NB4 (cell line): ENCODE results near the gene SETD1B.

ENCODE experiments used
- DNase-seq: peaks from one replicate; pipeline ENCODE4 v3.0.0; 2010; ENCODE audit warnings: low read depth
- H3K4me3 ChIP-seq: one replicate; pipeline ENCODE4 v1.5.1; 2011; ENCODE audit warnings: mild to moderate bottlenecking, low read depth, low read length, moderate library complexity
- CTCF ChIP-seq: IDR thresholded peaks from one replicate; pipeline ENCODE4 v1.5.1; 2012; ENCODE audit warnings: low read depth, low read length
- MYC ChIP-seq: IDR thresholded peaks from 2 replicates; pipeline ENCODE4 v1.6.1; 2011; ENCODE audit warnings: low read depth, low read length
- POLR2A ChIP-seq: IDR thresholded peaks from 2 replicates; pipeline ENCODE4 v1.6.1; 2011; ENCODE audit warnings: mild to moderate bottlenecking; ENCODE audit not compliant: insufficient read length; ENCODE audit errors: extremely low read depth
- TF ChIP-seq, protein P1 (sequence below): IDR thresholded peaks from 2 replicates; pipeline ENCODE4 v1.6.1; 2011; ENCODE audit warnings: low read depth, low read length

SETD1B gene

GRCh38 chr12:121823101-121823726 is 19.4 kb downstream of the SETD1B start:
- TF ChIP-seq POLR2A, result no peak
- TF ChIP-seq MYC, result no peak
- TF ChIP-seq CTCF, result no peak
- TF ChIP-seq, protein P1, sequence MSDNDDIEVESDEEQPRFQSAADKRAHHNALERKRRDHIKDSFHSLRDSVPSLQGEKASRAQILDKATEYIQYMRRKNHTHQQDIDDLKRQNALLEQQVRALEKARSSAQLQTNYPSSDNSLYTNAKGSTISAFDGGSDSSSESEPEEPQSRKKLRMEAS, result no peak
- no peak for DNase-seq
- no peak overlapping the region for H3K4me3 ChIP-seq

- no peak for DNase-seq
- no peak overlapping the region for H3K4me3 ChIP-seq
- no peak for TF ChIP-seq MYC
- TF ChIP-seq, protein P1, result no peak
- no peak for TF ChIP-seq POLR2A
- TF ChIP-seq CTCF, result no peak
Measured at GRCh38 chr12:121823727-121824115, 19.9 kb downstream of the SETD1B start.

GRCh38 chr12:121825041-121825523 is 21.3 kb downstream of the SETD1B start:
- no peak for DNase-seq
- H3K4me3 ChIP-seq, result no peak overlapping the region
- TF ChIP-seq, protein P1, result no peak
- TF ChIP-seq MYC, result no peak
- TF ChIP-seq CTCF, result no peak
- TF ChIP-seq POLR2A, result no peak

DNA sequence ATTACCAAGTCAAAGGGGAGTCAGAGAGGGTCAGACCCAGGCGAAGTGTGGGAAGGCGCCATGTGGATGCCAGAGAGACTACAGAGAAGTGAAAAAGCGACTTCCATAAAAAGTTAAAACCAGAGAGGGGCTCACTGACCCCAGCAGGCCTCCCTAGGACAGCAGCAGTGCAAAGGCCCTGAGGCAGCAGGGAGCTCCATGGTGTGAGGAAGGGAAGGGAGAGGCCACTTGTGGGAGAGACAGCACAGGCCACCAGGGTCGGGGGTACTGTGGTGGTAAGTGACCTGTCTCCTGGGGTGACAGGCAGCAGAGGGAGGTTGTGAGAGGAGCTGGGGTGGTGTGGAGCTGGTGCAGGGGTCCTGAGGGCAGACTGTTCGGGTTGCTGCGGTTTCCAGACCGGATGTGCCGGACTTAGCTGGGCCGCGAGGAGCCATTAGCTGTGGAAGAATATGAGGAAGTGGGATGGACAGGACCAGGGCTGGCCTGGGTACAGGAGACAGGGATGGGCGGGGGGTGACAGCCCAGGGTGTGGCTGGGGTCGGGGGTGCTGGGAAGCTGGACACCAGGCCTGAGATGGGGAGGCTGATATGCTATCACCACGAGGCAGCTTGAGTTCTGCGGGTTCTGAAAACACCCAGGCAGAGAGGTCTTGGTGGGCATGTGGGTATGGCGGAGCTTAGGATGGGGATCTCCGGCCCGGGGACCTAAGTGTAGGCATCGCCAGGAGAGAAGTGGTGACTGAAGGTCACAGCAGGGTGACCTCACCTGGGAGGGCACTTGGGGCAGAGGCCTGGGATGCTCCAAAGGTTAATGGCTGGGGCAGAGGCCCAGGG is 22.7 kb downstream of the SETD1B start:
- DNase-seq, result no peak
- H3K4me3 ChIP-seq, result no peak overlapping the region
- TF ChIP-seq, protein P1, result no peak
- TF ChIP-seq MYC (no peak), CTCF (no peak), POLR2A (no peak)

- TF ChIP-seq CTCF (no peak), MYC (no peak), POLR2A (no peak)
- TF ChIP-seq, protein P1, result no peak
- no peak for DNase-seq
- H3K4me3 ChIP-seq, result no peak overlapping the region
Measured at GRCh38 chr12:121827351-121828099, 23.7 kb downstream of the SETD1B start.
